ENCODE measurements around the gene RNF144A.

The RNF144A gene

GRCh38 chr2:7071154-7071553, 153.9 kb downstream of the RNF144A start:
- no peak for TF ChIP-seq SIN3A (IDR thresholded peaks at IDR 0.05; ENCODE audit: borderline replicate concordance, insufficient read depth, low read length)
- no peak for TF ChIP-seq REST (IDR thresholded peaks at IDR 0.05; ENCODE audit: insufficient read depth in 1 of 2, low read depth in 2 of 2, low read length in 2 of 2)
- TF ChIP-seq POLR2AphosphoS5 (IDR thresholded peaks at IDR 0.05; ENCODE audit: low read depth, low read length): no peak

- TF ChIP-seq POLR2AphosphoS5 (IDR thresholded peaks at IDR 0.05; ENCODE audit: low read depth, low read length) (no peak), TAF1 (IDR thresholded peaks at IDR 0.05; ENCODE audit: borderline replicate concordance, insufficient read depth, low read length) (no peak), FOXP2 (optimal IDR thresholded peaks at IDR 0.05; ENCODE audit: borderline replicate concordance, extremely low read depth, extremely low read length, insufficient read depth) (no peak), REST (IDR thresholded peaks at IDR 0.05; ENCODE audit: insufficient read depth in 1 of 2, low read depth in 2 of 2, low read length in 2 of 2) (no peak), SIN3A (IDR thresholded peaks at IDR 0.05; ENCODE audit: borderline replicate concordance, insufficient read depth, low read length) (no peak)
These were observed 154.8 kb downstream of the RNF144A start for GRCh38 chr2:7071916-7072556.

- TF ChIP-seq POLR2AphosphoS5 (IDR thresholded peaks at IDR 0.05; ENCODE audit: low read depth, low read length) (no peak), REST (IDR thresholded peaks at IDR 0.05; ENCODE audit: insufficient read depth in 1 of 2, low read depth in 2 of 2, low read length in 2 of 2) (no peak), FOXP2 (optimal IDR thresholded peaks at IDR 0.05; ENCODE audit: borderline replicate concordance, extremely low read depth, extremely low read length, insufficient read depth) (no peak), SIN3A (IDR thresholded peaks at IDR 0.05; ENCODE audit: borderline replicate concordance, insufficient read depth, low read length) (no peak), TAF1 (IDR thresholded peaks at IDR 0.05; ENCODE audit: borderline replicate concordance, insufficient read depth, low read length) (no peak)
These were observed 156.7 kb downstream of the RNF144A start for GRCh38 chr2:7073901-7074300.

- TF ChIP-seq POLR2AphosphoS5 (IDR thresholded peaks at IDR 0.05; ENCODE audit: low read depth, low read length): no peak
- TF ChIP-seq FOXP2 (optimal IDR thresholded peaks at IDR 0.05; ENCODE audit: borderline replicate concordance, extremely low read depth, extremely low read length, insufficient read depth): no peak
- no peak for TF ChIP-seq SIN3A (IDR thresholded peaks at IDR 0.05; ENCODE audit: borderline replicate concordance, insufficient read depth, low read length)
- no peak for TF ChIP-seq REST (IDR thresholded peaks at IDR 0.05; ENCODE audit: insufficient read depth in 1 of 2, low read depth in 2 of 2, low read length in 2 of 2)
- TF ChIP-seq TAF1 (IDR thresholded peaks at IDR 0.05; ENCODE audit: borderline replicate concordance, insufficient read depth, low read length): no peak
These were observed 158.6 kb downstream of the RNF144A start for GRCh38 chr2:7075834-7076233.
